Testis (tissue), 2 donors: Measurements from ENCODE around the gene LMAN1.

Experiments used
- CTCF ChIP-seq, 3 experiments: fragments of 450-650 bp in 2 of 3; fragments of 200-600 bp in 1 of 3; sonication (generic) in 1 of 3; IDR thresholded peaks; one replicate each; pipeline ENCODE4 v1.5.1; 2016 to 2019; ENCODE audit warnings: antibody characterized with exemption in 3 of 3, mild to moderate bottlenecking in 2 of 3, moderate library complexity in 1 of 3
- POLR2A ChIP-seq: fragments of 450-650 bp; IDR thresholded peaks from one replicate; pipeline ENCODE4 v1.6.1; 2017; ENCODE audit warnings: antibody characterized with exemption, mild to moderate bottlenecking, moderate library complexity

GRCh38 chr18:59301929-59302328, 57.1 kb downstream of the LMAN1 start:
- TF ChIP-seq CTCF (IDR thresholded peaks at IDR 0.05) = no peak
- TF ChIP-seq POLR2A = no peak
